ES-I3 (cell line): ENCODE data around the gene B3GAT3.
"Not testable (repeated sequence)": the region's sequence is repeated elsewhere in the genome, so short reads cannot be mapped to it uniquely, and the experiment has no call there.

Experiments used
- H3K36me3 ChIP-seq: 2 replicates; pipeline ENCODE4 v1.6.1; 2013; ENCODE audit warnings: mild to moderate bottlenecking, low read length, control low read depth, moderate library complexity; ENCODE audit not compliant: insufficient read depth
- H3K4me1 ChIP-seq: 2 replicates; pipeline ENCODE4 v1.6.1; 2013; ENCODE audit warnings: mild to moderate bottlenecking, control low read depth, low read length; ENCODE audit not compliant: insufficient read depth
- H3K9ac ChIP-seq: 2 replicates; pipeline ENCODE4 v1.6.1; 2013; ENCODE audit warnings: low read depth, mild to moderate bottlenecking, low read length, moderate library complexity
- H3K9me3 ChIP-seq: 2 replicates; pipeline ENCODE4 v1.6.1; 2013; ENCODE audit warnings: mild to moderate bottlenecking, low read length, moderate library complexity; ENCODE audit not compliant: control insufficient read depth, insufficient read depth

Gene B3GAT3

DNA sequence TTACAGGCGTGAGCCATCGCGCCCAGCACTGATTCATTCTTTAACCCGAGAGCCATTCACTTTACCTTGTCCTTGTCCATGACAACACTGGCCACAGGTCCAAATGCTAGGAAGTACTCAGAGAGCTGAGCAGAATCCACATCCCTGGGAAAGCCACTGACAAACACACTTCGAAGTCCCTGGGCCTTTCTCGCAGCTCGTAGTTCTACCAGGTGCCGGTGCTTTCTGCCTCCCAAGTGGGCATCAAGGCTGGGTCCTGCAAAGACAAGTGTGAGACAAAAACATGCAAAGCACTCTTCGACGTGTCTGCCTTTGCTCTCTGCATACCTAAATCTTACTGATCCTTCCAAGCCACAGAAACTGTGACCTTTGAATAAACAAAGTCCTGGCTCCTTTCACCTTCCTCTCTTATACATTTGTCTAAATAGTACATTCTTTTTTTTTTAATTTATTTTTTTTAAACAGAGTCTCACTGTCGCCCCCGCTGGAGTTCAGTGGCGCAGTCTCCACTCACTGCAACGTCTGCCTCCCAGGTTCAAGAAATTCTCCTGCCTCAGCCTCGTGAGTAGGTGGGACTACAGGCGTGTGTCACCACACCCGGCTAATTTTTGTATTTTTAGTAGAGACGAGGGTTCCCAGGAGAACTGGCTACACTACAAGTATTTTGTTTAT is 32.7 kb downstream of the B3GAT3 start:
- peaks cover 4% of the 10 kb centered on the region for H3K36me3 ChIP-seq
- H3K9ac ChIP-seq: no peak overlapping the region
- H3K9me3 ChIP-seq: no peaks in the 10 kb centered on the region
- H3K4me1 ChIP-seq: 0 out of 2 replicates have a peak, but pooled peaks cover 5% of the 10 kb centered on the region

DNA sequence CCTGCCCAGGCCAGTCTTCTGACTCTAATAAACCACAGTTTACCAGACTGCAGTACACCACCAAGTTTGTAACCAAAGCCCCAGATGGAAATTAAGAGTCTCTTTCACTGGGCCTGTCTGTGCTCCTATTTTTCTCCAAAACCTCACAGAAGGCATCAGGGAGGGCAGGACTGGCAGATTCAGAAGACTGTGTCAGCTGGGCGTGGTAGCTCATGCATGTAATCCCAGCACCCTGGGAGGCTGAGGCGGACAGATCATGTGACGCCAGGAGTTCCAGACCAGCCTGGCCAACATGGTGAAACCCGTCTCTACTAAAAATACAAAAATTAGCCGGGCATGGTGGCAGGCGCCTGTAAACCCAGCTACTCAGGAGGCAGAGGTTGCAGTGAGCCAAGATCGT is 36.4 kb downstream of the B3GAT3 start:
- H3K36me3 ChIP-seq, H3K9me3 ChIP-seq, H3K9ac ChIP-seq, H3K4me1 ChIP-seq: not testable (repeated sequence)

DNA sequence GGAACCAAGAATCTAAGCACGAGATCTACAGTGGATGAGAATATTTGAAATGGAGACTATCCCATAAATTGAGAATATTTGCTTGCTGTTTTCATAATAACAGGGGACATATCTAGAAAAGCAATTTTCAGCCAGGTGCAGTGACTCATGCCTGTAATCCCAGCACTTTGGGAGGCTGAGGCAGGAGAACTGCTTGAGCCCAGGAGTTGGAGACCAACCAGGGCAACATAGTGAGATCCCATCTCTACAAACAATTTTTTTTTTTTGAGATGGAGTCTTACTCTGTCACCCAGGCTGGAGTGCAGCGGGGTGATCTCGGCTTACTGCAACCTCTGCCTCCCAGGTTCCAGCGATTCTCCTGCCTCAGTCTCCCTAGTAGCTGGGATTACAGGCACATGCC is 40.1 kb downstream of the B3GAT3 start:
- H3K9me3 ChIP-seq, H3K9ac ChIP-seq, H3K4me1 ChIP-seq: not testable (repeated sequence)
- peaks cover 10% of the 10 kb centered on the region for H3K36me3 ChIP-seq

DNA sequence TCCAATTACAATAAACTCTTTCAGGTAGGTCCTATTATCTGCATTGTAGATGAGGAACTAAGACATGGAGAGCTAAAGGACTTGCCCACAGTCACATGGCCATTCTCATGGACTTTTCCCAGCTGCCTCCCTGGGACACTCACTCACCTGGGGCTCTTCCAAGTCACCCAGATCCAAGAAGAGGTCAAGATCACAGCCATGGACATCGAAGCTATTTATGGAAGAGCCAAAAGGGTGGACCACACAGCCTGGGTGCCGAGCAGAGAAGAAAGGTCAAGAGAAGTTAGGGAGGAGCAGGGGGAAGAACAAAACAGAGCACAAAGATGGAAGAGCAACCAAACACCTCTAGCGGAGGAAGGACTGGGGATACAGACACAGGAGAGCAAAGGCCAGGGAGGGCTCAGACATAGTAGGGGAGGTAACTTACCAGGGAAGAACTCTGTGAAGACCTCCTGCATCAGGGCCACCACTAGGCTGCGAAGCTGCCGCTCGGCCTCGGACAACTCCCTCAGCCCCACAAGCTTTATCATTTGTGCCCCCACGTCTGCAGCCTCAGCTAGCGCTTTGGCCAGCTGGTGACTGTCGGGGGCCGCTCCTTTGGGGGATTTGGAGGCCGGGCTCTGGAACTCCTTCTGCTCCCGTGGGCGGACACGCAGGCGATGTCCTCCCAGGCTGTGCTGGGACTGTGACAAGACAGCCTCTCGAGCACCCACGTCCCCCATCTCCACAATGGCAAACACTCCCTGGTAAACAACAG is 40.6 kb downstream of the B3GAT3 start:
- Histone ChIP-seq H3K36me3 (peaks cover 10% of the 10 kb centered on the region), H3K9me3 (no peaks in the 10 kb centered on the region), H3K4me1 (no peaks in the 10 kb centered on the region), H3K9ac (no peak overlapping the region)

DNA sequence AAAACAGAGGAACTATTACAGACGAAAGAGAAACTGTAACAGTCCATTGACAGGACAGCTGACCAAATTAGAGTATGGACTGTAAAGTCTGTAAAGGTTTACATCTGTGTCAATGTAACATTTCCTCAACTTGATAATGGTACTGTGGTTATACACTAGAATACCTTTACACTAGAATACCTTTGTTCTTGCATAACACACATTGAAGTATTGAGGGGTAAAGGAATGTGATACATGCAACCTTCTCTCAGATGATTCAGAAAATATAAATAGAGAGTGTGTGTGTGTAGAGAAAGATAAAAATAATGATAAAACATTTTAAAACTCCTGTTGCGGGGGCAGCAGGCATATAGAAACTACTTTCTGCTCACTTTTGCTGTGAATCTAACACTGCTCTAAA is 42.5 kb downstream of the B3GAT3 start:
- H3K4me1 ChIP-seq: peaks cover 5% of the 10 kb centered on the region; the same call in 1 of the 2 replicates
- H3K9ac ChIP-seq: no peak overlapping the region
- no peaks in the 10 kb centered on the region for H3K9me3 ChIP-seq
- peaks cover 9% of the 10 kb centered on the region; the same call in 1 of the 2 replicates for H3K36me3 ChIP-seq

DNA sequence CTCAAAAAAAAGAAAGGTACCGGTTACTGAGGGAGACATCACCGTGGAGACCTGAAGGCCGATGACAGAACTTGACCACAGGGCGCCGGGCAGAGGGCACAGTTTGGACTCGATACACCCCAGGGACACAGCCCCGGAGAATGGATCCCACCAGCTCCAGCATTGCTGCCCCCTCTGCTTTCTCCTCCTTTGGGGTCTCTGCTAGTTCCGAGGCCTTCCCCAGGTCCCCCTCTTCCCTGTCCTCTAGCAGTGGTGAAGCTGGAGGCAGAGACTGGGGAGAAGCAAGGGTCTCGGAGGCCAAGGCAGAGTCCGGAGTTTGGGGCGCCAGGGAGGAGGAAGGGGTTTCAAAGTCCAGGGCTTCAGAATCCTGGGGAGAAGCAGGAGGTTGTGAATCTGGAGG is 43.2 kb downstream of the B3GAT3 start:
- Histone ChIP-seq H3K9me3 (no peaks in the 10 kb centered on the region), H3K9ac (no peak overlapping the region), H3K36me3 (peaks cover 9% of the 10 kb centered on the region; the same call in 1 of the 2 replicates), H3K4me1 (peaks cover 5% of the 10 kb centered on the region; the same call in 1 of the 2 replicates)

DNA sequence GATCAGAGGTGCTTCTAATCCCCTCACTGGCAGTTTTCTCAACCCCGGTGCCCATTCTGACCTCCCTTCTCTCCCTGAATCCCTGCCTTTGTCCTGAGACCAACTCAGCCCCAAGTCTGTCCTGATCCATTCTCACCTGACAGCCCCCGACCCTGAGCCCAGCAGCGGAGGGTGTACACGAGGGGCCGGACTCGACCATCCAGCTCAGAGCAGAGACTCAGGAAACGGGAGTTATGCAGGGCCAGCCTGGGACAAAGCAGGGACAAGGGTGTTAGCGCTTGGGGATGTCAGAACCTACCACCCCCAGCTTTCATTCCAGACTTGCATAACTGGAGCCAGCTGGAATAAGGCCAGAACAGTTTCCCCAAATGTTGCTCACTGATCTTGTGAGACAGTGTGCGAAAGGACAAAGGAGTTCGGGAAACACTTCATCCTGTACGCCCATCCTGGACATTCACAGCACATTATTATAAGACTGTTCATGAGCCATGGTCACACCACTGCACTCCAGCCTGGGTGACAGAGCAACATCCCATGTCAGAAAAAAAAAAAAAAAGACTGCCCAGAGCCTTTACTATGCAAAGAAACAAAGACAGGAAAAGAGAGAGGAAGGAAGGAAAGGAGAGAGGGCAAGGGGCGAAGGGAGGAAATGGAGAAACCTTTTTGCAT is 44.6 kb downstream of the B3GAT3 start:
- no peak overlapping the region for H3K9ac ChIP-seq

DNA sequence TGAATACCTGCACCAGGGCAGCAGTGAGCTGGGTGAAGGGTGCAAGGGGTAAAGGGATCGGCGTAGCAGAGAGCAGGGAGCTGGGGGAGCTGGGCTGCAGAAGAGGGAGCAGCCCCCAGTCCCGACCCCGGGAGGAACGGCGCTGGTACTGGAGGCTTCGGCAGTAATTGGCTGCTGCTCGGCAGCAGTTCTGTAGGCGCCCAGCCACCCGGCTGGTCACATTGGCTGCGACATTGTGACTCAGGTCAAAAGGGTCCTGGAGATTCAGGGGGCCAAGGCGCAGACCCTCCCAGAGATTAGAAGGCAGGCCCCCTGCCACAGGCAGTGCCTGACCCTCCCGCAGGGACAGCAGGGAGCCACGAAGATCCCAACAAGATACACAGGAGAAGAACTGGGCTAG is 45.9 kb downstream of the B3GAT3 start:
- H3K9me3 ChIP-seq: no peaks in the 10 kb centered on the region
- peaks cover 26% of the 10 kb centered on the region for H3K36me3 ChIP-seq
- peaks cover 18% of the 10 kb centered on the region for H3K4me1 ChIP-seq
- no peak overlapping the region for H3K9ac ChIP-seq

More for the DNA sequence above, 44.6 kb downstream of the B3GAT3 start:
- Histone ChIP-seq H3K36me3 (peaks cover 13% of the 10 kb centered on the region), H3K4me1 (peaks cover 11% of the 10 kb centered on the region), H3K9me3 (no peaks in the 10 kb centered on the region)

DNA sequence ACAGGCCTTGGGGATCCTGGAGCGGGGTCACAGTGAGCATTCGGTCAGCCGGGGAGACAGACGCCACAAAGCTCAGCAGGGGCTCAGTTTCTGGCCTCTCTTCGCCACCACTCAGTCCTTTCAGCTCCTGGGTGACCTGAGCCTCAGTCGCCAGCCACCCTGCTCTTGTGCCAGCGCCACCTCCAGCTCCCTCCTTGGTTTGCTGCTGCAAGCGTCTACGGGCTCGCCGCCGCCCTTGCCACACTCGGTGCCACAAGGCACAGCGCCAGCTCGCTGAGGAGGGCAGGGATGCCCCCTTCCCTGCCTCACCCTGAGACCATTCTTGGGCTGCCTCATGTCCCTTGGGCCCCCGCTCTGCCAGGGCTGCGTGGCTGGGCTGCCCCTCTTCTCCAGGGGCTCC is 46.6 kb downstream of the B3GAT3 start:
- H3K4me1 ChIP-seq: peaks cover 18% of the 10 kb centered on the region
- peaks cover 32% of the 10 kb centered on the region for H3K36me3 ChIP-seq
- peak overlapping the region; percentile 77 for H3K9ac ChIP-seq
- no peaks in the 10 kb centered on the region for H3K9me3 ChIP-seq

DNA sequence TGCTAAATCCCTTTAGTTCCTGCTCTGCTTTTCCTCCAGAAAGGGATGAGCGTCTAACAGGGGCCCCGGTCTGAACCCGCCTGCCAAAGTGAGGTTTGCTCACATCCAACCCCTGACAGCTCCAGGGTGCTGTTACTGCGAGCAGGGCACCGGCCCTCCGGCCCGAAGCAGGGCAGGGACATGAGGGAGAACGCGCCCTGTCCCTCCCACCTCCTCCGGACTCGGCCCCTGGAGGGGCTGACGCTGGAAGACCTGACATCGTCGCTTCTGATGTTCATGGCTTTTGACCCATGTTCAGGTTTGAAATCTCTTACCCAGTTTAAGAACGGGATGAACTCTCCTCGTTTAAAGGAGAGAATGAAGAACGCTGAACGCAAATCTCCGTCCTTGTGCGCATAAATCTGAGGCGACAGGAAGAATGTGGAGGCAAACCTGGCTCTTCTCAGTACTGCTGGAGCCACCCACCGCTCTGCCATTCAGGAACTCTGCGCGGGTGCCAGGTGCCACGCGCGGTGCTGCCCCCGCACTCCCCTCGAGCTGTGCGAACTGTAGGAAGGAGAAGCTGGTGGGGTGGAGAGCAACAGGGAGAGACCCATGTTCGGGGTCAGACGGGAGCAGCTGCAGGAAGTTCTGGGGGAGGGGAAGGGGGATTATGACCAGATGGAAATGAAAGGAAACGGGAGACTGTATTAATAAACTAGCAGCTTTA is 47.3 kb downstream of the B3GAT3 start:
- peaks cover 18% of the 10 kb centered on the region for H3K4me1 ChIP-seq
- peaks cover 35% of the 10 kb centered on the region for H3K36me3 ChIP-seq
- no peaks in the 10 kb centered on the region for H3K9me3 ChIP-seq
- peak overlapping the region; percentile 77 for H3K9ac ChIP-seq

DNA sequence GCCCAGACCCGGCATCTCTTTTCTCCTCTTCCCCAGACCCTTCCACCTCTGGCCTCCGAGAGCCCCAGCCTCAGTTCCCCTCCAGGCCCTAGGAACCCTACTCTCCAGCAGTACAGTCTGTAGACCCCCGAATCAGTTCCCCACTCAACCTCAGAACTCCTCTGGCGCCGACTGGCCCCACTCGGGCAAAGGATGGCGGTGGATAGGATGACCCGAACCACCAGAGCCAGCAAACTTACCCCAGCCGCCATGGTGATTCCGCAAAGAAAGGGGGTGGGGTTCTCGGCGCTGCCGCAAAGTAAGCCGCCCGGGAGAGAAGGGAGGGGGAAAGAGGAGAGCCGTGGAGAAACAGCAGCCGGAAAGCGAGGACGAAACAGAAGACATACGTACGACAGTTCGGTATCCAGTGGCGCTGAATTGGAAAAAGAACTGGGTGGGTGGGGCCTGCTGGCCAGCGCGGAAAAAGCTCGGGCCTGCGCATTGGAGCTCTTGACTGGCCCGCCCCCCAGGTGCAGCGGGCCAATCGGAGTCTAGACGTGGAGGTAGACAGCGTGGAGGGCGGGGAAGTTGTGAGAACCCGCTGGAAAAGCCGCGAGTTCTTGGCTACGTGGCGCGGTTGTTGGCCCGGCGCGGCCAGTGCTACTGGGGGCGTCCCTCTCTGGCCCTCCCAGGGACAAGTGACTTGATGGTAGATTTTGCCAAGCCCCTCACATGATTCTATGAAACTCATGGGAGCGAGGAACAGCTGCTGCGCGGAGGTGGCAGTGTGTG is 48.0 kb downstream of the B3GAT3 start, which contains the start of gene EEF1G:
Gene EEF1G, minus strand, starts transcription at position 300 of the 771 bp plus-strand sequence. Its CDS starts 49 bp downstream, at position 251.
- Histone ChIP-seq H3K36me3 (peaks cover 40% of the 10 kb centered on the region), H3K9ac (peak within 1 kb of the TSS; percentile 99), H3K9me3 (no peaks in the 10 kb centered on the region), H3K4me1 (peaks cover 18% of the 10 kb centered on the region)

DNA sequence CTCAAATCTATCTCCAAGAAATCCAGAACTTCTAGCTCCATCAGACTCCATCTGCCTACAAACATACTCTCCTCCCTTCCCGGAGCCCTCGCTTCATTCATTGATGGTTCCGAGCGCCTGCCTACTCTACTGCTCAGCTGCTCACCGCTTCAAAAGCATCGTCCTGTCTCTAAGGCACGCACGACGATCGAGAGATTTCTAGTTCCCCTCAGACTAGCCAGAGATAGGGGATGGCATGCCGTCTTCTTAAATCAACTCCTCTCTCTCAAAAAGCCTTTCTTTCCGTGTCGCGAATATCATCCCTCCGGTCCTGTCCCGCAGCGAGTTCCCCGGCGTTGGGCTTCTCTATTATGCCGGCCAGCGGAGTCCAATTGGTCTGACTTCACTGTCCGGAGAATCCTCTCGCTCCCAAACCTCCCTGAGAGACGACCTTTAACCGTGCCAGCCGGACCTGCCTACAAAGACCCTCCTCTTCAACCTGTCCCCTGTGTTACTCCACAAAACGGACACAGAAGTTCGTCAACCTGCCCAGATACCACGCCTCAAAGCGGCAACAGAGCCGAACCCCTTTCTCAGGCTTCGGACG is 48.7 kb downstream of the B3GAT3 start:
- Histone ChIP-seq H3K4me1 (peaks cover 18% of the 10 kb centered on the region), H3K9me3 (no peaks in the 10 kb centered on the region), H3K9ac (peak overlapping the region; percentile 99), H3K36me3 (peaks cover 41% of the 10 kb centered on the region)

DNA sequence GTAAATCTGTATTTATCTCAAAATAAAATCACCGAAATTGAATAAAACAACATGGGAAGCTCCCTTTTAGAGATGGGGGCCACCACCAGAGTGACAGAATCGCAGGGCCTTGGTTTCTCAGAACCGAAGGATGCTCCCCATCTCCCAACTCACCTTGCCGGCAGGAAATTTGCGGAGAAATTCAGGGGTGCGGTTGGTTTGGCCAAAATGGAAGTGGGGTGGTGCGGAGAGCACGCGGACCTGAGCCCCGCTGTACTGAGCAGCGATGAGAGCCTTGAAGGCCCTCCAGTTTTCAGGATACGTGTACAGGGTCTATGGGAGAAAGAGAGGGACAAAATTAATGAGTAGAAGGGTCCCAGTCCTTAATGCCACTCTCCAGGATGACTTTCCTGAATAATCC is 49.4 kb downstream of the B3GAT3 start:
- Histone ChIP-seq H3K4me1 (peaks cover 18% of the 10 kb centered on the region), H3K9ac (peak overlapping the region; percentile 99), H3K9me3 (no peaks in the 10 kb centered on the region), H3K36me3 (peaks cover 42% of the 10 kb centered on the region)
